K562 (cell line): ENCODE data around the gene ARHGAP24.

Experiments used
- CTCF ChIP-seq, 3 experiments: IDR thresholded peaks in 2 of 3; conservative IDR thresholded peaks in 1 of 3; 2 replicates each; pipeline ENCODE4 v1.5.1; 2011 to 2012; ENCODE audit warnings: low read length in 3 of 3, mild to moderate bottlenecking in 3 of 3, control low read depth in 2 of 3, improper control_type of control experiment in 1 of 3, inconsistent platforms in 1 of 3, low read depth in 1 of 3, mixed read lengths in 1 of 3, moderate library complexity in 1 of 3; ENCODE audit not compliant: insufficient read depth in 2 of 3
- ESRRA ChIP-seq: fragments of 450-650 bp; IDR thresholded peaks from 2 replicates; pipeline ENCODE4 v1.6.1; 2014; ENCODE audit warnings: low read depth, mild to moderate bottlenecking, moderate library complexity, borderline replicate concordance
- EZH2 ChIP-seq: IDR thresholded peaks from 2 replicates; pipeline ENCODE4 v1.6.1; 2012; ENCODE audit warnings: low read depth, mild to moderate bottlenecking, inconsistent platforms, low read length, borderline replicate concordance
- HNRNPL ChIP-seq: fragments of 200-400 bp; formaldehyde crosslinking; IDR thresholded peaks from 2 replicates; pipeline ENCODE4 v1.6.1; 2017; ENCODE audit warnings: low read depth, mild to moderate bottlenecking, low read length
- MAZ ChIP-seq, 2 experiments: fragments of 450-650 bp in 1 of 2; sonication (generic) in 1 of 2; formaldehyde crosslinking; IDR thresholded peaks in 1 of 2; conservative IDR thresholded peaks in 1 of 2; 2 replicates each; pipeline versions ENCODE4 v1.4.0 to v1.5.0; 2020; ENCODE audit warnings: mild to moderate bottlenecking in 1 of 2, missing genetic modification reagents in 1 of 2
- POLR2AphosphoS5 ChIP-seq: IDR thresholded peaks from 2 replicates; pipeline ENCODE4 v1.6.1; 2011; ENCODE audit warnings: mild to moderate bottlenecking, low read depth, low read length, moderate library complexity; ENCODE audit not compliant: control insufficient read depth, insufficient read depth
- SIN3A ChIP-seq, 2 experiments: fragments of 150-350 bp in 1 of 2; IDR thresholded peaks; 2 replicates each; pipeline ENCODE4 v1.6.1; 2011 to 2016; ENCODE audit warnings: borderline replicate concordance in 2 of 2, low read depth in 2 of 2, low read length in 2 of 2, mild to moderate bottlenecking in 2 of 2, moderate library complexity in 2 of 2; ENCODE audit not compliant: control insufficient read depth in 1 of 2
- ZNF224 ChIP-seq: sonication (generic); formaldehyde crosslinking; IDR thresholded peaks from 2 replicates; pipeline ENCODE4 v1.8.0; 2022; ENCODE audit warnings: mild to moderate bottlenecking, missing genetic modification reagents
- ZNF384 ChIP-seq: IDR thresholded peaks from 2 replicates; pipeline ENCODE4 v1.6.1; 2012; ENCODE audit warnings: low read depth, low read length, improper control_type of control experiment
- TF ChIP-seq, protein P1 (sequence below): fragments of 450-650 bp; IDR thresholded peaks from 2 replicates; pipeline ENCODE4 v1.6.1; 2016; ENCODE audit warnings: antibody characterized with exemption

DNA sequence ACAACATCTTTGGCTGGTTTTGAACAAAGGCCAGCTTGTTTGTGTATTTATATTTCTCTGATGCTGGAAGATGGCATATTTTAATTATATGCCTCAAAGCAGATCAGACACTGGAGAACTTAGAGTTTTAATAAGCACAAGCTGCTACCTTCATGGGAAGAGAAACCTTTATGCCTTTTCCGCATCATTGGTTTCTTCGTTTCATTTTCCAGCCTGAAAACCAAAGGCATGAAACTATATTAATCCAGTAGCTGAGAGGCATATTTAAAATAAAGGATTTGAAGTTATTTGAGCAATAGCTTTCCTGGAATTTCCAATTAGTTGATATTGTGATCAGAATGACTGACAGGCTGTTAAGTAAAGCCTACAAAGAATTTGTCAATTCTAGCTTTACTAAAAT is 141.0 kb downstream of the ARHGAP24 start:
- TF ChIP-seq CTCF (IDR thresholded peaks at IDR 0.05 in 2 of 3, conservative IDR thresholded peaks at IDR 0.05 in 1 of 3; ENCODE audit: insufficient read depth in 2 of 3, low read depth in 1 of 3, low read length in 3 of 3) (no peak), HNRNPL (no peak), ZNF224 (no peak), EZH2 (no peak), ESRRA (no peak), ZNF384 (no peak), SIN3A (IDR thresholded peaks at IDR 0.05; ENCODE audit: borderline replicate concordance in 2 of 2, control insufficient read depth in 1 of 2, low read depth in 2 of 2, low read length in 2 of 2) (no peak), POLR2AphosphoS5 (no peak), MAZ (CRISPR knock-in tag; conservative IDR thresholded peaks at IDR 0.05 in 1 of 2, IDR thresholded peaks at IDR 0.05 in 1 of 2) (no peak)
- TF ChIP-seq, protein P1, sequence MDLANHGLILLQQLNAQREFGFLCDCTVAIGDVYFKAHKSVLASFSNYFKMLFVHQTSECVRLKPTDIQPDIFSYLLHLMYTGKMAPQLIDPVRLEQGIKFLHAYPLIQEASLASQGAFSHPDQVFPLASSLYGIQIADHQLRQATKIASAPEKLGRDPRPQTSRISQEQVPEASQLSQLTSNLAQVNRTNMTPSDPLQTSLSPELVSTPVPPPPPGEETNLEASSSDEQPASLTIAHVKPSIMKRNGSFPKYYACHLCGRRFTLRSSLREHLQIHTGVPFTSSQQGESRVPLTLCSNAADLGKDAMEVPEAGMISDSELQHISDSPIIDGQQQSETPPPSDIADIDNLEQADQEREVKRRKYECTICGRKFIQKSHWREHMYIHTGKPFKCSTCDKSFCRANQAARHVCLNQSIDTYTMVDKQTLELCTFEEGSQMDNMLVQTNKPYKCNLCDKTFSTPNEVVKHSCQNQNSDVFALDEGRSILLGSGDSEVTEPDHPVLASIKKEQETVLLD = no peak
